NT2/D1 (cell line): ENCODE measurements around the gene PRKD2.

ENCODE experiments used
- YY1 ChIP-seq: IDR thresholded peaks from 2 replicates; pipeline ENCODE4 v1.6.1; 2011; ENCODE audit not compliant: insufficient read length, insufficient read depth
- ZNF274 ChIP-seq: IDR thresholded peaks from 2 replicates; pipeline ENCODE4 v1.6.1; 2011; ENCODE audit warnings: mild to moderate bottlenecking, low read depth, low read length

GRCh38 chr19:46733690-46734292 is 16.9 kb upstream of the PRKD2 start:
- TF ChIP-seq YY1 = no peak
- TF ChIP-seq ZNF274 = no peak
